Endodermal cell (in vitro differentiated cells): ENCODE data around the gene TMEM165. TPM values are rescaled to one million over a fixed set of nuclear protein-coding genes. Genes with fewer than 3 reads are reported as not detected.

Source experiments
- DNase-seq: peaks from one replicate; pipeline ENCODE4 v3.0.0-alpha.2; 2017
- H3K27ac ChIP-seq: 2 replicates; pipeline ENCODE4 v1.5.1; 2013; ENCODE audit warnings: mild to moderate bottlenecking, low read depth, low read length, moderate library complexity
- H3K27me3 ChIP-seq: 2 replicates; pipeline ENCODE4 v1.6.1; 2013; ENCODE audit warnings: mild to moderate bottlenecking, low read length, moderate library complexity; ENCODE audit not compliant: insufficient read depth, control insufficient read depth, poor library complexity, severe bottlenecking
- H3K36me3 ChIP-seq: 2 replicates; pipeline ENCODE4 v1.7.0; 2013; ENCODE audit warnings: mild to moderate bottlenecking, low read length, moderate library complexity; ENCODE audit not compliant: control insufficient read depth, insufficient read depth
- H3K4me1 ChIP-seq: one replicate; pipeline ENCODE4 v1.7.0; 2013; ENCODE audit warnings: low read length; ENCODE audit not compliant: control insufficient read depth, insufficient read depth
- H3K4me3 ChIP-seq: 2 replicates; pipeline ENCODE4 v1.5.1; 2013; ENCODE audit warnings: mild to moderate bottlenecking, low read length, moderate library complexity
- H3K9ac ChIP-seq: 2 replicates; pipeline ENCODE4 v1.6.1; 2013; ENCODE audit warnings: mild to moderate bottlenecking, low read length, moderate library complexity; ENCODE audit not compliant: poor library complexity, severe bottlenecking; ENCODE audit errors: extremely low read depth
- H3K9me3 ChIP-seq: 2 replicates; pipeline ENCODE4 v1.6.1; 2013; ENCODE audit warnings: mild to moderate bottlenecking, low read length, moderate library complexity; ENCODE audit not compliant: control insufficient read depth
- H3K27ac Mint-ChIP-seq: 2 replicates; pipeline ENCODE4 v1.8.0; 2020; ENCODE audit warnings: mixed read lengths
- H3K27me3 Mint-ChIP-seq: 2 replicates; pipeline ENCODE4 v1.8.0; 2021; ENCODE audit warnings: mild to moderate bottlenecking, mixed read lengths; ENCODE audit not compliant: insufficient read depth
- H3K36me3 Mint-ChIP-seq: 2 replicates; pipeline ENCODE4 v1.8.0; 2020; ENCODE audit warnings: low read depth, mixed read lengths
- H3K4me1 Mint-ChIP-seq: 2 replicates; pipeline ENCODE4 v1.8.0; 2020; ENCODE audit warnings: mixed read lengths
- H3K4me3 Mint-ChIP-seq: 2 replicates; pipeline ENCODE4 v1.8.0; 2020; ENCODE audit warnings: mild to moderate bottlenecking, moderate library complexity, mixed read lengths
- H3K9me3 Mint-ChIP-seq: 2 replicates; pipeline ENCODE4 v1.8.0; 2020; ENCODE audit warnings: mild to moderate bottlenecking, mixed read lengths
- CTCF ChIP-seq: fragments of 200-600 bp; sonication (generic); conservative IDR thresholded peaks from 2 replicates; pipeline ENCODE4 v1.5.0; 2021; ENCODE audit warnings: antibody characterized with exemption, mild to moderate bottlenecking
- WGBS, 2 experiments: methylation state at CpG; one replicate each; pipeline versions ENCODE4 v1.1.5 to v1.1.7; 2013; ENCODE audit warnings: missing lambda C conversion rate in 2 of 2, mixed read lengths in 1 of 2; ENCODE audit not compliant: insufficient coverage in 1 of 2, insufficient read length in 1 of 2; 5-methylcytosine and 5-hydroxymethylcytosine counted together
- total RNA-seq, 2 donors: library from RNA; stranded (reverse); fragmentation: NEBNext Ultra II Directional in 1 of 2; extraction: Animal tissue kit (Norgen Biotek cat#: 25700) in 1 of 2; gene quantifications; 2 replicates in 1 of 2; 3 replicates in 1 of 2; pipeline ENCODE4 v1.2.1, GENCODE V29; 2021

The TMEM165 gene
- total RNA-seq, 2 donors from 2014 or later, result 90.5 to 100 TPM

GRCh38 chr4:55447831-55448230, 52.1 kb downstream of the TMEM165 start:
- TF ChIP-seq CTCF, result no peak
- Histone ChIP-seq H3K9ac (no peak overlapping the region), H3K4me1 (no peaks in the 10 kb centered on the region), H3K9me3 (no peaks in the 10 kb centered on the region), H3K4me3 (no peak overlapping the region), H3K36me3 (peaks cover 71% of the 10 kb centered on the region), H3K27me3 (no peaks in the 10 kb centered on the region), H3K27ac (no peak overlapping the region)
- no peak for DNase-seq
- Mint-ChIP-seq H3K27ac (no peak overlapping the region), H3K4me1 (no peaks in the 10 kb centered on the region), H3K36me3 (peaks cover 42% of the 10 kb centered on the region), H3K27me3 (no peaks in the 10 kb centered on the region), H3K4me3 (no peak overlapping the region), H3K9me3 (no peaks in the 10 kb centered on the region)
- no CpG with 5 or more reads among the region's 1 CpG for WGBS, 2 experiments

DNA sequence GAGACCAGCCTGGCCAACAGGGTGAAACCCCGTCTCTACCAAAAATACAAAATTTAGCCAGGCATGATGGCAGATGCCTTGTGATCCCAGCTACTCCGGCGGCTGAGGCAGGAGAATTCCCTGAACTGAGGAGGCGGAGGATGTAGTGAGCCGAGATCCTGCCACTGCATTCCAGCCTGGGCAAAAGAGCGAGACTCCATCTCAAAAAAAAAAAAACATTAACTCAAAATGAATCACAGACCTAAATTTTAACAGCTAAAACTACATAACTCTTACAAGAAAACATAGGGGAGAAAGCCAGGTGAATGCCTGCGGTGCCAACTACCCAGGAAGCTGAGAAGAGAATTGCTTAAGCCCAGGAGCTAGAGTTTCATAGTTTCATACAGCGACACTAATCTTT, 54.8 kb downstream of the TMEM165 start:
- no peaks in the 10 kb centered on the region for H3K9me3 Mint-ChIP-seq
- WGBS, 2 experiments, result 90 to 92% methylated on average over 3 to 8 of the region's 8 CpGs

DNA sequence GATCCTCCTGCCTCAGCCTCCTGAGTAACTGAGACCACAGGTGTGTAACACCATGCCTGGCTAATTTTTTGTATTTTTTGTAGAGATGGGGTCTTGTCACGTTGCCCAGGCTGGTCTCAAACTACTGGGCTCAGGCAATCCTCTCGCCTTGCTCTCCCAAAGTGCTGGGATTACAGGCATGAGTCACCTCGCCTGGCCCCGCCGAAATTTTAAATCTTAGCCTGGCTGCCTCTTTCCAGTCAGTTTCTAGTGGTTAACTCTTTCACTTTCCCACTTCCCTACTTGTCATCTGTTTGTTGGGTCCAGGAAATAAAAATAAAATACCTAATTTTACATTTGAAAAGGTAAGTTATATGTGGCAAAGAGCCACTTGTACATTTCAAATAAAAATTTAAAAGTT, 62.4 kb downstream of the TMEM165 start:
- no peak for TF ChIP-seq CTCF
- 88 to 94% methylated on average over 2 to 5 of the region's 5 CpGs for WGBS, 2 experiments
- Mint-ChIP-seq H3K4me1 (no peaks in the 10 kb centered on the region), H3K9me3 (no peaks in the 10 kb centered on the region), H3K36me3 (peaks cover 32% of the 10 kb centered on the region), H3K27ac (no peak overlapping the region), H3K27me3 (no peaks in the 10 kb centered on the region), H3K4me3 (no peak overlapping the region)
- Histone ChIP-seq H3K27ac (no peak overlapping the region), H3K9me3 (no peaks in the 10 kb centered on the region), H3K36me3 (peaks cover 32% of the 10 kb centered on the region), H3K27me3 (no peaks in the 10 kb centered on the region), H3K9ac (no peak overlapping the region), H3K4me3 (no peak overlapping the region), H3K4me1 (no peaks in the 10 kb centered on the region)
- no peak for DNase-seq

More for the DNA sequence above, 54.8 kb downstream of the TMEM165 start:
- Mint-ChIP-seq H3K27me3 (no peaks in the 10 kb centered on the region), H3K27ac (no peak overlapping the region), H3K4me1 (no peaks in the 10 kb centered on the region), H3K36me3 (peaks cover 34% of the 10 kb centered on the region), H3K4me3 (no peak overlapping the region)
- TF ChIP-seq CTCF, result no peak
- Histone ChIP-seq H3K27ac (no peak overlapping the region), H3K4me1 (no peaks in the 10 kb centered on the region), H3K9ac (no peak overlapping the region), H3K4me3 (no peak overlapping the region), H3K9me3 (no peaks in the 10 kb centered on the region), H3K36me3 (peaks cover 65% of the 10 kb centered on the region), H3K27me3 (no peaks in the 10 kb centered on the region)
- no peak for DNase-seq
